HG03097 (cell line): Measurements from ENCODE around the gene ACADL.
A peak's percentile ranks its signal among the peaks of the same experiment; 100 is the strongest.

Experiments used
- ATAC-seq: cut with Tn5 transposase; IDR thresholded peaks from one replicate; pipeline ENCODE4 v1.9.1; 2021; ENCODE audit not compliant: unreplicated experiment, low FRiP score

The ACADL gene

DNA sequence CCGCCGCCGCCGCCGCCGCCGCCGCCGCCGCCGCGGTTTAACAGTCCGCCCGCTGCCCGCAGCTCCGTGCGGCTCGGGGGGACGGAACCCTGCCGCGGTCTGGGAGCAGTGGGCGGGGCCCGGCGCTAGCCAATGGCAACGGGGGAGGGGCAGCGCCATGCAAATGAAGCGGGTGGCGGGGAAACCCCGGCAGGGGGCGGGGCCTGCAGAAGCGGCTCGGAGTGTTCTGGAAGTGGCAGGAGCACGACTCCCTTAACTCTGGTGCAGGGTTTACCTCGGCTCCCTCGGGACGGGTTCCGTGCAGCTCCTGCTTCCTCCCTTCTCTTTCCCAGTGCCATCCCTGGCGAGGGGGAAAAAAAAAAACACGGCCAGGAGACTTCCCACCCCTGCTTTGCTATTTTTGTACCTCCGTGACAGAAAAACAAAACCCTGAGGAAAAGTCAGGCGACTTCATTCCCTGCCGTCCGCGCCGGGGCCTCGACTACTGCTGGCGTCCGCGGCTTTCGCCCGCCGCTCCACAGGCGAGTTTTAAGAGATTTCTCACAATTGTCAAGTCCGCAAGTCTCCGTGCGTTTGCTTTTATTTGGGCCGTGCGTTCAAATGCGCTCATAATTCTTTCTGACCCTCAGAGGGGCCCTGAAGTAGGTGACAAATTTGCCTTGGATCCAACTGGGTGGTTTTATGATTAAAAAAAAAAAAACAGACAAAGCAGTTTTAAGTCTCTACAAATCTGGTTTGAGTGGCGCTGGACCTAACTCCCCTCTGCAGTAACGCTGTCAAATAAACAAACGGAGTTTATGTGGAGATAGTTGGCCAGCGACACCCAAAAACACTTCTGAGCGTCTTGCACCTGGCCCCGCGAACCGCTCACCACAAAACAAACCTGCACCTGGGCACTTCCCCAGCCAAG is 53.7 kb downstream of the ACADL start, which contains the start of gene KANSL1L:
TSS of gene KANSL1L (minus strand) at position 101 of the 910 bp plus-strand sequence. CDS start 16,827 bp downstream, outside the sequence.
- ATAC-seq, result peak; percentile 70

- peak; percentile 69 for ATAC-seq
Measured at GRCh38 chr2:210170446-210171303, 54.6 kb downstream of the ACADL start.

DNA sequence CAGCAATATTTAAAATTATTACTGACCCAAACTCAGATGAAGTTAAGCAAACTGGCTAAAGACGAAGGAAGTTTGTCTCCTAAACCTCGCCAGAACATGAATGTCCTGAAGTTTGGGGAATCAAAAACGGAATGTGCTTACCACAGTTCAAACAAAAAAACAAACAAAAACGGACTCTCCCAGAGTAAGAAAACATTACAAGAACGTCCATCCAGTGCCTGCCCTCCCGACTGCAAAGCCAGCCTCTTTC is 55.1 kb downstream of the ACADL start:
- ATAC-seq, result no peak

- peak; percentile 30 for ATAC-seq
Measured at GRCh38 chr2:210169516-210170195, 55.6 kb downstream of the ACADL start.

DNA sequence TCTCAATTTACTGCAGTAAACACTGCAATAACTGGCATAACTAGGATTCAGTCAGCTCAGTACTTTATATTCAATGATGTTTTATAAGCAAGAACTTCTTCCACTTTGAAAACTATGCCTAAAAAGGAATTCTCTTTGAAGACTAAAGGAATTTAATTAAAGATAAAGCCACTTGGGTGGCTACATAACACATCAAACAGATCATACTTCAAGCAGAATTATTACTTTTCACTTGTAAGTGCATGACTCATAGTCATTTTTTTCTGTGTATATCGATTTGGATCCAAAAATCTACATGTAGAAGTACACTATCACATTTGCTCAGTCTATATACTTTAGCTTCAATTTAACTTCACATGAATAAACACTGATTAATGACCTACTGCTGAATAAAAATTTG is 58.0 kb downstream of the ACADL start:
- no peak for ATAC-seq

- no peak for ATAC-seq
Measured at GRCh38 chr2:210162466-210163124, 62.7 kb downstream of the ACADL start.

DNA sequence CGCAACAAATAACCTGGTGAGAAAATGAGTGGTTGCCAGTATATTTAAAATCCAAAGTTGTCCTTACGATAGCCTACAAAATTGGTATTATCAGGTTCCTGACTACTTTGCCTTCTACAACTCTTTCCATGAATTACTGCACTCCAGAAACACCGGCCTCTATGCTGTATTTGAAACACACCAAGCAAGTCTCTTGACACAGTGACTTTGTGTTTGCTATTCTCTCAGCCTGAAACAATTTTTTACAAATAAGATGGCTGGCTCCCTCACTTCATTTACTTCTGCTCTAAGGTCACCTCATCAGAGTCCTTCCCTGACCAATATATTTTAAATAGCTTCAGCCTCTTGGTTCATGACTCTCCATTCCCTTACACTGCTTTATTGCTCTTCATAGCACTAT is 66.2 kb downstream of the ACADL start:
- no peak for ATAC-seq

- no peak for ATAC-seq
Measured at GRCh38 chr2:210158236-210158635, 67.0 kb downstream of the ACADL start.

GRCh38 chr2:210157526-210157925 is 67.7 kb downstream of the ACADL start:
- no peak for ATAC-seq

- no peak for ATAC-seq
Measured at GRCh38 chr2:210147614-210148013, 77.6 kb downstream of the ACADL start.
